Right lobe of liver (tissue), 6 donors: Measurements from ENCODE around the gene NADSYN1. TPM values are rescaled to one million over a fixed set of nuclear protein-coding genes. Genes with fewer than 3 reads are reported as not detected.
A peak's percentile ranks its signal among the peaks of the same experiment; 100 is the strongest.

Experiments
- ATAC-seq, 4 donors: fragments of 200-7000 bp; cut with Tn5 transposase; one replicate each; pipeline ENCODE4 v1.9.1; 2020; ENCODE audit warnings: mild to moderate bottlenecking in 4 of 4, moderate library complexity in 4 of 4
- DNase-seq, 3 donors: peaks; one replicate each; pipeline ENCODE4 v3.0.0-alpha.2; 2020
- H3K27ac ChIP-seq, 3 donors: fragments of 200-600 bp; one replicate each; pipeline ENCODE4 v1.8.0; 2022
- H3K27me3 ChIP-seq, 2 donors: fragments of 200-600 bp; one replicate each; pipeline ENCODE4 v1.8.0; 2022
- H3K36me3 ChIP-seq, 4 donors: fragments of 200-600 bp; sonication (generic) in 1 of 4; one replicate each; pipeline versions ENCODE4 v1.5.1 to v1.8.0; 2017 to 2022; ENCODE audit warnings: control low read depth in 1 of 4
- H3K4me1 ChIP-seq, 4 donors: fragments of 200-600 bp; sonication (generic) in 1 of 4; one replicate each; pipeline versions ENCODE4 v1.5.1 to v1.8.0; 2017 to 2022; ENCODE audit warnings: control low read depth in 1 of 4
- H3K4me3 ChIP-seq, 3 donors: fragments of 200-600 bp; one replicate each; pipeline ENCODE4 v1.8.0; 2022
- H3K9me3 ChIP-seq, 4 donors: fragments of 200-600 bp; sonication (generic) in 1 of 4; one replicate each; pipeline versions ENCODE4 v1.5.1 to v1.8.0; 2017 to 2022; ENCODE audit warnings: control low read depth in 1 of 4
- POLR2A ChIP-seq: fragments of 450-650 bp; IDR thresholded peaks from one replicate; pipeline ENCODE4 v1.6.1; 2017; ENCODE audit warnings: antibody characterized with exemption, mild to moderate bottlenecking
- WGBS: methylation state at CpG from one replicate; pipeline ENCODE4 v1.1.6; 2018; ENCODE audit warnings: low coverage, low lambda C conversion rate; ENCODE audit not compliant: insufficient coverage; ENCODE audit errors: missing lambda C conversion rate; 5-methylcytosine and 5-hydroxymethylcytosine counted together
- intact Hi-C, 2 donors: fragments of 100-400 bp; cut with DNase I; formaldehyde crosslinking; loops; one replicate each; pipeline versions ENCODE4 v1.11.2 to v1.14.1; 2022
- total RNA-seq, 6 experiments: library from RNA; depleted of rRNA in 2 of 6; stranded (reverse); fragments of >200 nt in 2 of 6; fragmentation: NEBNext Ultra II Directional in 3 of 6; extraction: Animal tissue kit (Norgen Biotek cat#: 25700) in 3 of 6; gene quantifications; one replicate each; pipeline versions ENCODE4 v1.1.0 to v1.2.4, GENCODE V29; 2016 to 2023
- TF ChIP-seq, protein P1 (sequence below), 4 donors: fragments of 200-600 bp in 3 of 4; fragments of 450-650 bp in 1 of 4; IDR thresholded peaks; one replicate each; pipeline versions ENCODE4 v1.5.1 to v1.8.0; 2016 to 2022; ENCODE audit warnings: antibody characterized with exemption in 4 of 4, mild to moderate bottlenecking in 2 of 4
- donor health status: DM: no; HTN: yes; CAD: no.
- donor health status: DM: no; HTN: no; CAD: no.
- donor health status: DM: no; HTN: no; CAD: no.
- donor health status: DM: no; HTN: yes; CAD: no.
- donor health status: DM: no; HTN: yes; CAD: no.

Gene NADSYN1
- total RNA-seq, 6 experiments from 2014 or later, result 26.4 to 54.7 (median 35.4) TPM

DNA sequence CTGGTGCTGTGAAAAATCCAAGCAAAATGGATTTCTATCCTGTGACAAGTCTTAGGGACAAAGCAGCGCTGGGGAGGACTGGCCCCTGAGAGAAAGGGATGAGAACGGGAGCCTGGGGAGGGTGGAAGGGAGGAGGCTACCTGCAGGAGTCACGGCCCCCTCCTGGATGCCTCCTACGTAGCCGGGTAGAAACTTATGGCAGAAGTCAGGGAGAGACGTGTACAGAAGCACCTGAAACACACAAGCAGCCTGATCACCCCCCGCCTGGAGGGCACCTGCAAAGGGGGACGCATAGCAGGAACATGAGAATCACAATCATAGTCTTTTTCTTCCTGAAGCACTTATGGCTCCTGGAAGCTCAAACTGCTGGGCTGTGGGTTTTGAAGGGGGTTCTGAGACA lies 10.9 kb upstream of the NADSYN1 start:
- Histone ChIP-seq H3K27me3 (no peaks in the 10 kb centered on the region), H3K27ac (no peak overlapping the region), H3K4me3 (no peak overlapping the region), H3K9me3 (no peaks in the 10 kb centered on the region), H3K36me3 (peaks cover 0 to 80% (median 30%) of the 10 kb centered on the region in 4 donors), H3K4me1 (peaks cover 0 to 15% (median 2%) of the 10 kb centered on the region in 4 donors)
- intact Hi-C loops, result no loop called here
- no peak for ATAC-seq
- DNase-seq, result no peak
- TF ChIP-seq, protein P1, sequence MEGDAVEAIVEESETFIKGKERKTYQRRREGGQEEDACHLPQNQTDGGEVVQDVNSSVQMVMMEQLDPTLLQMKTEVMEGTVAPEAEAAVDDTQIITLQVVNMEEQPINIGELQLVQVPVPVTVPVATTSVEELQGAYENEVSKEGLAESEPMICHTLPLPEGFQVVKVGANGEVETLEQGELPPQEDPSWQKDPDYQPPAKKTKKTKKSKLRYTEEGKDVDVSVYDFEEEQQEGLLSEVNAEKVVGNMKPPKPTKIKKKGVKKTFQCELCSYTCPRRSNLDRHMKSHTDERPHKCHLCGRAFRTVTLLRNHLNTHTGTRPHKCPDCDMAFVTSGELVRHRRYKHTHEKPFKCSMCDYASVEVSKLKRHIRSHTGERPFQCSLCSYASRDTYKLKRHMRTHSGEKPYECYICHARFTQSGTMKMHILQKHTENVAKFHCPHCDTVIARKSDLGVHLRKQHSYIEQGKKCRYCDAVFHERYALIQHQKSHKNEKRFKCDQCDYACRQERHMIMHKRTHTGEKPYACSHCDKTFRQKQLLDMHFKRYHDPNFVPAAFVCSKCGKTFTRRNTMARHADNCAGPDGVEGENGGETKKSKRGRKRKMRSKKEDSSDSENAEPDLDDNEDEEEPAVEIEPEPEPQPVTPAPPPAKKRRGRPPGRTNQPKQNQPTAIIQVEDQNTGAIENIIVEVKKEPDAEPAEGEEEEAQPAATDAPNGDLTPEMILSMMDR (IDR thresholded peaks at IDR 0.05), result no peak
- no peak for TF ChIP-seq POLR2A
- WGBS, result 83% methylated on average over 2 of the region's 8 CpGs

DNA sequence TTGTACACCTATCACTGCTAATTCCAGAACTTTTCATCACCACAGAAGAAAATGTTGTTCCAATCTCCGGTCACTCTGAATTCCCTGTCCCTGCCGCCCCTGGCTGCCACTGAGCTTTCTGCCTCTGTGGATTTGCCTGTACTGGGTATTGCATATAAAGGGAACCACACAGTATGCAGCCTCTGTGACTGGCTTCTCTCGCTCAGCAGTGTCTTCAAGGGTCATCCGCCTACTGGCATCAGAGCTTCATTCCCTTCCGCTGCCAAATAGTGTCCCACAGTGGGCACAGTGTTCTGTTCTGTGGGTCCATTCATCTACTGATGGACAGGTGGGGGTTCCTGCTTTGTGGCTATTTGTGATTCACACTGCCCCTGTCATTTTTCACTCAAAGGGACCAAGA lies 10.1 kb upstream of the NADSYN1 start:
- no peak for TF ChIP-seq POLR2A
- TF ChIP-seq, protein P1 (IDR thresholded peaks at IDR 0.05), result no peak
- WGBS, result 100% methylated on average over 3 of the region's 5 CpGs
- H3K36me3 ChIP-seq, result peaks cover 0 to 72% (median 30%) of the 10 kb centered on the region in 4 donors
- H3K9me3 ChIP-seq, result no peaks in the 10 kb centered on the region
- DNase-seq (no peak), ATAC-seq (no peak)
- no peak overlapping the region for H3K27ac ChIP-seq
- no peak overlapping the region for H3K4me3 ChIP-seq
- no peaks in the 10 kb centered on the region for H3K27me3 ChIP-seq
- intact Hi-C loops, result no loop called here
- peaks cover 0 to 19% (median 2%) of the 10 kb centered on the region in 4 donors for H3K4me1 ChIP-seq

DNA sequence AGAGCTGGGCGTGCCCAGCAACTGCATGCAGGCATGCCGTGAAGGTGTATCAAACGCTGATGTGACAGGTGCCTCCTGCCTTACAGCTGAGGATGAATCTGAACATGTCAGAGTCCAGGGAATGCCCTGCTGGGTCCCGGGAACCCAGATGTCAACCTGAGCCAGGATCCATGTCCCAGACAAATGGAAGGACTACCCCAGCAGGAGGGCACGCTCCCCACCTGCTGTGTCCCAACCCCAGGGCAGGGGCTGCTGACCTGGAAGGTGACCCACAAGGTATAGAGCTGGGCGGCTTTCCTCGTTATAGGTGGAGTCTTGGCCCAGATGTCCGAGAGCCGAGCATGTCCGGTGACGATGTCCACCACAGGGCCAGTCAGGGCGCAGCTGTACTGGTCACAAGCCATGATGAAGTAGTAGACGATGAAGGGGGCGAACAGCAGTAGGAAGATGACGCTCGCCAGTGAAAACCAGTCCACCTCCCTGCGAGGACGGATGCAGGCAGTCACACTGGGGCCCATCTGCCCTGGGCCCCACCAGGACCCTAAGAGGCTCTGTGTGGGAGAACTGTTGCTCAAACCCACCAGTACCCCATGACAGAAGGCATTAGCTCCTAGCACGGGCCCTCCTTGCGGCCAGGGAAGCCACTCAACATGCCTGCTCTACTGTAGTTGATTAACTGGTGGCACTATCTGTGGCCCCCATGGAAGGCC lies 9.1 kb upstream of the NADSYN1 start:
- no peaks in the 10 kb centered on the region for H3K27me3 ChIP-seq
- intact Hi-C loops, result no loop called here
- no peak for ATAC-seq
- peaks cover 0 to 19% (median 2%) of the 10 kb centered on the region in 4 donors for H3K4me1 ChIP-seq
- no peak overlapping the region for H3K27ac ChIP-seq
- 70% methylated on average over 4 of the region's 20 CpGs for whole genome bisulfite sequencing
- peaks cover 0 to 63% (median 25%) of the 10 kb centered on the region in 4 donors for H3K36me3 ChIP-seq
- H3K4me3 ChIP-seq, result no peak overlapping the region
- TF ChIP-seq, protein P1 (IDR thresholded peaks at IDR 0.05), result no peak
- no peak for TF ChIP-seq POLR2A
- H3K9me3 ChIP-seq, result no peaks in the 10 kb centered on the region
- peak in 1 of 3 donors; percentile 32 for DNase-seq

DNA sequence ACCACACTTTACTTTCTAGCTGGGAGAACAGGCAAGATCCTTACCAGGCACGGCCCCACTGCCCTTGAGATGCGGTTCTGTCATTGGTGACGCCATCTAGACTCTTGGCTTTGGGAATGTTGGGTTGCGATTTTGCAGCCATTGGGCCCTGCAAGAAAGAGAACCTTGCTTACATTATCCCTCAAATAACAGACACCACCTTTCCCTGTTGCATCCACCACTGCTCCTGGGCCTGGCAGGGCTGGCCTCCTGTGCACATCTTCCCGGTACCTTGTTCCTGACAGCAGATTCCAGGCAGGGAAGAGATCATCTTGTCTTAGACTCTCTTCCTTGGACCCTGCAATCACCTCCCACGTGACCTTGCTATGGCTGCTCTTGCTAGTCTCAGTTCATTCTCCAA lies 8.2 kb upstream of the NADSYN1 start:
- DNase-seq (peak in 1 of 3 donors; percentile 27), ATAC-seq (no peak)
- H3K27me3 ChIP-seq, result no peaks in the 10 kb centered on the region
- H3K27ac ChIP-seq, result no peak overlapping the region
- peaks cover 0 to 24% (median 2%) of the 10 kb centered on the region in 4 donors for H3K4me1 ChIP-seq
- intact Hi-C loops, result no loop called here
- H3K9me3 ChIP-seq, result no peaks in the 10 kb centered on the region
- no peak overlapping the region for H3K4me3 ChIP-seq
- TF ChIP-seq, protein P1 (IDR thresholded peaks at IDR 0.05), result no peak
- no peak for TF ChIP-seq POLR2A
- peaks cover 0 to 54% (median 23%) of the 10 kb centered on the region in 4 donors for H3K36me3 ChIP-seq
- 98% methylated on average over 6 of the region's 6 CpGs for WGBS
